ENCODE measurements around the gene CNST. TPM values are rescaled to one million over a fixed set of nuclear protein-coding genes. Genes with fewer than 3 reads are reported as not detected.

CNST gene
- total and polyA plus RNA-seq, 2 of the 13 experiments (the other 11 are each of a cell fraction or from before 2014, with no cell fraction given): 6.3 to 12.4 TPM

DNA sequence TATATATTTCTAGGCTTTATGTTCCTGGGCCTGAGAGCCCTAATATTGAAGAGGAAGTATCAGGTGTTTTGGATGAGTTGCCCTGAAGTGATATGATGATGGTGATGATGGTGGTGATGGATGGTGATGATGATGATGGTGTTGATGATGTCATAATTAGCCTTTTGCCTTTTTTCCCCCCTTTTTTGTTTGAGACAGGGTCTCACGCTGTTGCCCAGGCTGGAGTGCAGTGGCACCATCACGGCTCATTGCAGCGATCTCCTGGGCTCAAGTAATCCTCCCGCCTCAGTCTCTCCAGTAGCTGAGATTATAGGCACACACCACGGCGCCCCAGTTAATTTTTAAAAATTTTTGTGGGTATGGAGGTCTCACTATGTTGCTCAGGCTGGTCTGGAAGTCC lies 76.5 kb downstream of the CNST start:
- CTCF ChIA-PET (ENCODE audit: low intra/inter-chr PET ratio, low total read pairs): no interaction called here
- no peaks in the 10 kb centered on the region for H3K9me3 ChIP-seq (ENCODE audit: low read length)
- POLR2A ChIA-PET: no interaction called here
- WGBS (ENCODE audit: low lambda C conversion rate): 98% methylated on average over 6 of the region's 6 CpGs
- TF ChIP-seq CREB1 (IDR thresholded peaks at IDR 0.05) (peak; percentile 73), CREB1 (CRISPR knock-in tag; IDR thresholded peaks at IDR 0.05) (no peak), ATF7 (IDR thresholded peaks at IDR 0.05) (peak; percentile 82), ATF7 (CRISPR knock-in tag; IDR thresholded peaks at IDR 0.05) (no peak), SMYD3 (CRISPR knock-in tag; IDR thresholded peaks at IDR 0.05) (no peak)
- no peak overlapping the region for H3K4me2 ChIP-seq (ENCODE audit: low read depth, low read length)
- no peak overlapping the region for H3K27ac ChIP-seq (ENCODE audit: extremely low read length, insufficient read depth, low read length)
- H3K36me3 ChIP-seq (replicated peaks in 1 of 2; ENCODE audit: control insufficient read depth in 1 of 2, insufficient read depth in 2 of 2, low read length in 2 of 2): peaks cover 14 to 33% of the 10 kb centered on the region in 2 experiments; a peak in 4 of 5 replicates
- ATAC-seq (no peak), DNase-seq (ENCODE audit: low spot score) (no peak), FAIRE-seq (no peak)
- no TSS peak for BruUV-seq (replicated peaks)
- H2AFZ ChIP-seq (ENCODE audit: low read length): no peak overlapping the region
- in situ Hi-C loops (cut with HindIII; ENCODE audit: extremely low pct_ligation_motif_present, low pct_unique_long_range_greater_than_20kb): no loop called here
- no peaks in the 10 kb centered on the region for H3K79me2 ChIP-seq (ENCODE audit: insufficient read depth, low read length)
- no peaks in the 10 kb centered on the region for H3K27me3 ChIP-seq (ENCODE audit: control insufficient read depth in 1 of 2, insufficient read depth in 2 of 2, low read length in 2 of 2)
- no peaks in the 10 kb centered on the region for H3K4me1 ChIP-seq (ENCODE audit: insufficient read depth, low read length)
- no peaks in the 10 kb centered on the region for H4K20me1 ChIP-seq (ENCODE audit: insufficient read depth, low read length)
- H3K4me3 ChIP-seq (replicated peaks in 1 of 3; ENCODE audit: insufficient read depth in 1 of 3, low read depth in 2 of 3, low read length in 3 of 3): no peak overlapping the region
- H3K9ac ChIP-seq (ENCODE audit: insufficient read depth, low read depth, low read length): no peak overlapping the region
- intact Hi-C loops (cut with micrococcal nuclease; ENCODE audit: unreplicated experiment): no loop called here

DNA sequence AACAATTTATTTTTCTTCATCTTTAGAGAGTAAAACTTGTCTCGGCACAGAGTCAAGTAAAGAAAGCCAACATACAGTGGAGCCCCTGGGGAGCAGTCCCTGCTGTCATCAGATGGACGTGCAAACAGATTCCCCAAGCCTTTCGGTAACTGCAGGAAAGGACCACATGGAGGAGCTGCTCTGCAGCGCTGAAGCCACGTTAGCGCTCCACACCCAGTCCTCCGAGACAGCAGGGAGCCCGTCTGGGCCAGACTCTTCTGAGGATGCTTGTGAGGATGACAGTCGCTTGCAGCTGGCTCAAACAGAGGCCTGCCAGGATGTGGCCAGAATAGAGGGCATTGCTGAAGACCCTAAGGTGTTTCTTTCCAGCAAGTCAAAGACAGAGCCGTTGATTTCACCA lies 80.9 kb downstream of the CNST start:
- Histone ChIP-seq H3K9ac (ENCODE audit: insufficient read depth, low read depth, low read length) (no peak overlapping the region), H3K4me1 (ENCODE audit: insufficient read depth, low read length) (no peaks in the 10 kb centered on the region), H3K79me2 (ENCODE audit: insufficient read depth, low read length) (no peaks in the 10 kb centered on the region), H3K36me3 (replicated peaks in 1 of 2; ENCODE audit: control insufficient read depth in 1 of 2, insufficient read depth in 2 of 2, low read length in 2 of 2) (peaks cover 15 to 46% of the 10 kb centered on the region in 2 experiments), H4K20me1 (ENCODE audit: insufficient read depth, low read length) (no peaks in the 10 kb centered on the region), H3K4me2 (ENCODE audit: low read depth, low read length) (no peak overlapping the region), H3K4me3 (replicated peaks in 1 of 3; ENCODE audit: insufficient read depth in 1 of 3, low read depth in 2 of 3, low read length in 3 of 3) (no peak overlapping the region), H3K27me3 (ENCODE audit: control insufficient read depth in 1 of 2, insufficient read depth in 2 of 2, low read length in 2 of 2) (no peaks in the 10 kb centered on the region), H3K9me3 (ENCODE audit: low read length) (no peaks in the 10 kb centered on the region), H3K27ac (ENCODE audit: extremely low read length, insufficient read depth, low read length) (no peak overlapping the region), H2AFZ (ENCODE audit: low read length) (no peak overlapping the region)
- FAIRE-seq: no peak
- intact Hi-C loops (cut with micrococcal nuclease; ENCODE audit: unreplicated experiment): no loop called here
- 96% methylated on average over 4 of the region's 10 CpGs for WGBS (ENCODE audit: low lambda C conversion rate)
- peak; percentile 37; the same call in 1 of the 3 replicates for ATAC-seq
- no TSS peak for BruUV-seq (replicated peaks)
- ChIA-PET POLR2A (no interaction called here), CTCF (ENCODE audit: low intra/inter-chr PET ratio, low total read pairs) (no interaction called here)
- DNase-seq (ENCODE audit: low spot score): no peak
- in situ Hi-C loops (cut with HindIII; ENCODE audit: extremely low pct_ligation_motif_present, low pct_unique_long_range_greater_than_20kb): no loop called here
- TF ChIP-seq IKZF4 (CRISPR knock-in tag; IDR thresholded peaks at IDR 0.05; ENCODE audit: borderline replicate concordance, low read depth, not compliant biosample characterization): no peak
- TF ChIP-seq, protein P1, sequence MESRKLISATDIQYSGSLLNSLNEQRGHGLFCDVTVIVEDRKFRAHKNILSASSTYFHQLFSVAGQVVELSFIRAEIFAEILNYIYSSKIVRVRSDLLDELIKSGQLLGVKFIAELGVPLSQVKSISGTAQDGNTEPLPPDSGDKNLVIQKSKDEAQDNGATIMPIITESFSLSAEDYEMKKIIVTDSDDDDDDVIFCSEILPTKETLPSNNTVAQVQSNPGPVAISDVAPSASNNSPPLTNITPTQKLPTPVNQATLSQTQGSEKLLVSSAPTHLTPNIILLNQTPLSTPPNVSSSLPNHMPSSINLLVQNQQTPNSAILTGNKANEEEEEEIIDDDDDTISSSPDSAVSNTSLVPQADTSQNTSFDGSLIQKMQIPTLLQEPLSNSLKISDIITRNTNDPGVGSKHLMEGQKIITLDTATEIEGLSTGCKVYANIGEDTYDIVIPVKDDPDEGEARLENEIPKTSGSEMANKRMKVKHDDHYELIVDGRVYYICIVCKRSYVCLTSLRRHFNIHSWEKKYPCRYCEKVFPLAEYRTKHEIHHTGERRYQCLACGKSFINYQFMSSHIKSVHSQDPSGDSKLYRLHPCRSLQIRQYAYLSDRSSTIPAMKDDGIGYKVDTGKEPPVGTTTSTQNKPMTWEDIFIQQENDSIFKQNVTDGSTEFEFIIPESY (CRISPR knock-in tag; IDR thresholded peaks at IDR 0.05): peak; percentile 94
- no peak for TF ChIP-seq ZBTB7B (CRISPR knock-in tag; IDR thresholded peaks at IDR 0.05)
- TF ChIP-seq, protein P2, sequence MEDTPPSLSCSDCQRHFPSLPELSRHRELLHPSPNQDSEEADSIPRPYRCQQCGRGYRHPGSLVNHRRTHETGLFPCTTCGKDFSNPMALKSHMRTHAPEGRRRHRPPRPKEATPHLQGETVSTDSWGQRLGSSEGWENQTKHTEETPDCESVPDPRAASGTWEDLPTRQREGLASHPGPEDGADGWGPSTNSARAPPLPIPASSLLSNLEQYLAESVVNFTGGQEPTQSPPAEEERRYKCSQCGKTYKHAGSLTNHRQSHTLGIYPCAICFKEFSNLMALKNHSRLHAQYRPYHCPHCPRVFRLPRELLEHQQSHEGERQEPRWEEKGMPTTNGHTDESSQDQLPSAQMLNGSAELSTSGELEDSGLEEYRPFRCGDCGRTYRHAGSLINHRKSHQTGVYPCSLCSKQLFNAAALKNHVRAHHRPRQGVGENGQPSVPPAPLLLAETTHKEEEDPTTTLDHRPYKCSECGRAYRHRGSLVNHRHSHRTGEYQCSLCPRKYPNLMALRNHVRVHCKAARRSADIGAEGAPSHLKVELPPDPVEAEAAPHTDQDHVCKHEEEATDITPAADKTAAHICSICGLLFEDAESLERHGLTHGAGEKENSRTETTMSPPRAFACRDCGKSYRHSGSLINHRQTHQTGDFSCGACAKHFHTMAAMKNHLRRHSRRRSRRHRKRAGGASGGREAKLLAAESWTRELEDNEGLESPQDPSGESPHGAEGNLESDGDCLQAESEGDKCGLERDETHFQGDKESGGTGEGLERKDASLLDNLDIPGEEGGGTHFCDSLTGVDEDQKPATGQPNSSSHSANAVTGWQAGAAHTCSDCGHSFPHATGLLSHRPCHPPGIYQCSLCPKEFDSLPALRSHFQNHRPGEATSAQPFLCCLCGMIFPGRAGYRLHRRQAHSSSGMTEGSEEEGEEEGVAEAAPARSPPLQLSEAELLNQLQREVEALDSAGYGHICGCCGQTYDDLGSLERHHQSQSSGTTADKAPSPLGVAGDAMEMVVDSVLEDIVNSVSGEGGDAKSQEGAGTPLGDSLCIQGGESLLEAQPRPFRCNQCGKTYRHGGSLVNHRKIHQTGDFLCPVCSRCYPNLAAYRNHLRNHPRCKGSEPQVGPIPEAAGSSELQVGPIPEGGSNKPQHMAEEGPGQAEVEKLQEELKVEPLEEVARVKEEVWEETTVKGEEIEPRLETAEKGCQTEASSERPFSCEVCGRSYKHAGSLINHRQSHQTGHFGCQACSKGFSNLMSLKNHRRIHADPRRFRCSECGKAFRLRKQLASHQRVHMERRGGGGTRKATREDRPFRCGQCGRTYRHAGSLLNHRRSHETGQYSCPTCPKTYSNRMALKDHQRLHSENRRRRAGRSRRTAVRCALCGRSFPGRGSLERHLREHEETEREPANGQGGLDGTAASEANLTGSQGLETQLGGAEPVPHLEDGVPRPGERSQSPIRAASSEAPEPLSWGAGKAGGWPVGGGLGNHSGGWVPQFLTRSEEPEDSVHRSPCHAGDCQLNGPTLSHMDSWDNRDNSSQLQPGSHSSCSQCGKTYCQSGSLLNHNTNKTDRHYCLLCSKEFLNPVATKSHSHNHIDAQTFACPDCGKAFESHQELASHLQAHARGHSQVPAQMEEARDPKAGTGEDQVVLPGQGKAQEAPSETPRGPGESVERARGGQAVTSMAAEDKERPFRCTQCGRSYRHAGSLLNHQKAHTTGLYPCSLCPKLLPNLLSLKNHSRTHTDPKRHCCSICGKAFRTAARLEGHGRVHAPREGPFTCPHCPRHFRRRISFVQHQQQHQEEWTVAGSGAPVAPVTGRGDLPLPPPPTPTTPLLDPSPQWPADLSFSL (CRISPR knock-in tag; IDR thresholded peaks at IDR 0.05): no peak
- TF ChIP-seq HNRNPL (IDR thresholded peaks at IDR 0.05; ENCODE audit: low read depth, low read length): no peak
- TF ChIP-seq ZNF644 (CRISPR knock-in tag; IDR thresholded peaks at IDR 0.05; ENCODE audit: low read depth): no peak

All from HepG2 (cell line).